Measurements from ENCODE around the gene NRSN2.
"Not testable (repeated sequence)": the region's sequence is repeated elsewhere in the genome, so short reads cannot be mapped to it uniquely, and the experiment has no call there.

The NRSN2 gene

GRCh38 chr20:328975-329695 lies 17.8 kb upstream of the NRSN2 start:
- Histone ChIP-seq H3K27me3 (replicated peaks in 2 of 5; ENCODE audit: control insufficient read depth in 4 of 5, insufficient read depth in 5 of 5, low read length in 4 of 5) (no peaks in the 10 kb centered on the region), H3K27ac (ENCODE audit: insufficient read depth in 1 of 2, low read depth in 1 of 2, low read length in 2 of 2, poor library complexity in 1 of 2, severe bottlenecking in 2 of 2) (peak overlapping the region in 1 of 2 experiments; percentile 28), H3K4me3 (ENCODE audit: control insufficient read depth in 1 of 7, extremely low read depth in 1 of 7, insufficient read depth in 4 of 7, low read depth in 2 of 7, low read length in 6 of 7) (peak overlapping the region in 2 of 7 experiments; percentile 5 to 16), H3K9me3 (ENCODE audit: control extremely low read depth in 1 of 5, control insufficient read depth in 4 of 5, insufficient read depth in 2 of 5, low read depth in 1 of 5, low read length in 4 of 5) (no peaks in the 10 kb centered on the region), H3K36me3 (ENCODE audit: control insufficient read depth in 4 of 4, insufficient read depth in 4 of 4, low read length in 3 of 4) (peaks cover 0 to 21% (median 11%) of the 10 kb centered on the region in 4 experiments), H3K4me1 (ENCODE audit: control extremely low read depth in 1 of 4, control insufficient read depth in 4 of 4, insufficient read depth in 4 of 4, low read length in 3 of 4) (peaks cover 14 to 45% (median 41%) of the 10 kb centered on the region in 4 experiments)
- CTCF ChIA-PET: interaction anchor here (1.1 to 5.3 kb wide), 11 partner anchors 12 to 121 kb away, joined by 4 to 54 read pairs (median 6); partner anchors contain the start of gene DEFB132
- DNase-seq: no peak
- WGBS (ENCODE audit: insufficient coverage): 52% methylated on average over 5 of the region's 7 CpGs
- POLR2A ChIA-PET: no interaction called here

DNA sequence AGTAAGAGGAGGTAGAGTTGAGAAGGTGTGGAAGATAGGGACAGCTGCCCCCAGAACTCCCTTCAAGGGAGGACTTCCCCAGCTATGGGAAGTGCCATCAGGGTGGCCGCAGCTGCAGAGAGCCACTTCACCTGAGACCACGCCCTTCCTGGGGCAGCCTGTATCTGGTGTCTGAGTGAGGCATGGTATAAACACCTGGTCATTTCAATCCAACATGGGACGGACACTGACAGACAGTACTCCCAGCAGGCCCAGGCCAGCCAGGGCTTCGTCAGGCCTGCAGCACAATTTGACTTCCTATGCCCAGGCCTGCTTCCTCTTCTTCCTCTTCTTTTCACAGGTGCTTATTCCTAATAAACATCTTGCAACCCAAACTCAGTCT lies 17.1 kb upstream of the NRSN2 start:
- H3K4me1 ChIP-seq (ENCODE audit: control extremely low read depth in 1 of 4, control insufficient read depth in 4 of 4, insufficient read depth in 4 of 4, low read length in 3 of 4): peaks cover 11 to 40% (median 35%) of the 10 kb centered on the region in 4 experiments
- ChIA-PET CTCF (interaction anchor here (0.7 to 5.3 kb wide), 21 partner anchors 12 to 122 kb away, joined by 3 to 54 read pairs (median 6); partner anchors contain the start of genes DEFB132 and ZCCHC3), POLR2A (no interaction called here)
- no peaks in the 10 kb centered on the region for H3K9me3 ChIP-seq (ENCODE audit: control extremely low read depth in 1 of 5, control insufficient read depth in 4 of 5, insufficient read depth in 2 of 5, low read depth in 1 of 5, low read length in 4 of 5)
- WGBS (ENCODE audit: insufficient coverage): 72% methylated on average over 4 of the region's 4 CpGs
- no peaks in the 10 kb centered on the region for H3K27me3 ChIP-seq (replicated peaks in 2 of 5; ENCODE audit: control insufficient read depth in 4 of 5, insufficient read depth in 5 of 5, low read length in 4 of 5)
- peak overlapping the region in 1 of 2 experiments; percentile 28 for H3K27ac ChIP-seq (ENCODE audit: insufficient read depth in 1 of 2, low read depth in 1 of 2, low read length in 2 of 2, poor library complexity in 1 of 2, severe bottlenecking in 2 of 2)
- peak overlapping the region in 1 of 7 experiments; percentile 37 for H3K4me3 ChIP-seq (ENCODE audit: control insufficient read depth in 1 of 7, extremely low read depth in 1 of 7, insufficient read depth in 4 of 7, low read depth in 2 of 7, low read length in 6 of 7)
- DNase-seq: no peak
- H3K36me3 ChIP-seq (ENCODE audit: control insufficient read depth in 4 of 4, insufficient read depth in 4 of 4, low read length in 3 of 4): peaks cover 0 to 21% (median 14%) of the 10 kb centered on the region in 4 experiments

- WGBS (ENCODE audit: insufficient coverage): 56% methylated on average over 14 of the region's 16 CpGs
- Histone ChIP-seq H3K36me3 (ENCODE audit: control insufficient read depth in 4 of 4, insufficient read depth in 4 of 4, low read length in 3 of 4) (peaks cover 0 to 21% (median 14%) of the 10 kb centered on the region in 4 experiments), H3K27ac (ENCODE audit: insufficient read depth in 1 of 2, low read depth in 1 of 2, low read length in 2 of 2, poor library complexity in 1 of 2, severe bottlenecking in 2 of 2) (no peak overlapping the region), H3K4me3 (ENCODE audit: control insufficient read depth in 1 of 7, extremely low read depth in 1 of 7, insufficient read depth in 4 of 7, low read depth in 2 of 7, low read length in 6 of 7) (peak overlapping the region in 1 of 7 experiments; percentile 37), H3K9me3 (ENCODE audit: control extremely low read depth in 1 of 5, control insufficient read depth in 4 of 5, insufficient read depth in 2 of 5, low read depth in 1 of 5, low read length in 4 of 5) (no peaks in the 10 kb centered on the region), H3K27me3 (replicated peaks in 2 of 5; ENCODE audit: control insufficient read depth in 4 of 5, insufficient read depth in 5 of 5, low read length in 4 of 5) (no peaks in the 10 kb centered on the region), H3K4me1 (ENCODE audit: control extremely low read depth in 1 of 4, control insufficient read depth in 4 of 4, insufficient read depth in 4 of 4, low read length in 3 of 4) (peaks cover 10 to 38% (median 33%) of the 10 kb centered on the region in 4 experiments)
- peak; percentile 82 to 90 (median 88) for DNase-seq
- ChIA-PET POLR2A (interaction anchor here (0.8 kb wide), 1 partner anchor 33 kb away, joined by 3 read pairs; the partner anchor contains the start of gene ZCCHC3), CTCF (interaction anchor here (0.7 to 5.3 kb wide), 31 partner anchors 10 to 130 kb away, joined by 3 to 54 read pairs (median 5); partner anchors contain the start of genes DEFB132 and ZCCHC3)
These were observed 16.4 kb upstream of the NRSN2 start for GRCh38 chr20:330233-331149.

DNA sequence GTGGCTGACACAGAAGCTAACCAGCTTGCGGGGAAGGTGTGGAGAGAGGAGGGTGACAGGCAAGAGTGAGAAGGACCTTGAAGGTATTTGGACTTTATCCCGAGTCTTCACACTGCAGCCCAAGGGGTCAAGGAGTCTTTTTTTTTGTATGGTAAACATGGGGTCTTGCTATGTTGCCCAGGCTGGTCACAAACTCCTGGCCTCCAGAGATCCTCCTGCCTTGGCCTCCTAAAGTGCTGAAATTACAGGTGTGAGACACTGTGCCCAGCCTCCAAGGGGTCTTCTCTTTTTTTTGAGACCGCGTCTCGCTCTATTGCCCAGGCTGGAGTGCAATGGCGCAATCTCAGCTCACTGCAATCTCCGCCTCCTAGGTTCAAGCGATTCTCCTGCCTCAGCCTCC lies 12.3 kb upstream of the NRSN2 start:
- no peak for DNase-seq
- CTCF ChIA-PET: no interaction called here
- 95% methylated on average over 4 of the region's 8 CpGs for WGBS (ENCODE audit: insufficient coverage)
- Histone ChIP-seq H3K4me1 (ENCODE audit: control extremely low read depth in 1 of 4, control insufficient read depth in 4 of 4, insufficient read depth in 4 of 4, low read length in 3 of 4) (peaks cover 8 to 14% (median 9%) of the 10 kb centered on the region in 4 experiments), H3K27me3 (replicated peaks in 2 of 5; ENCODE audit: control insufficient read depth in 4 of 5, insufficient read depth in 5 of 5, low read length in 4 of 5) (no peaks in the 10 kb centered on the region), H3K4me3 (ENCODE audit: control insufficient read depth in 1 of 7, extremely low read depth in 1 of 7, insufficient read depth in 4 of 7, low read depth in 2 of 7, low read length in 6 of 7) (no peak overlapping the region), H3K36me3 (ENCODE audit: control insufficient read depth in 4 of 4, insufficient read depth in 4 of 4, low read length in 3 of 4) (peaks cover 0 to 13% (median 5%) of the 10 kb centered on the region in 4 experiments), H3K9me3 (ENCODE audit: control extremely low read depth in 1 of 5, control insufficient read depth in 4 of 5, insufficient read depth in 2 of 5, low read depth in 1 of 5, low read length in 4 of 5) (no peaks in the 10 kb centered on the region), H3K27ac (ENCODE audit: insufficient read depth in 1 of 2, low read depth in 1 of 2, low read length in 2 of 2, poor library complexity in 1 of 2, severe bottlenecking in 2 of 2) (no peak overlapping the region)
- POLR2A ChIA-PET: no interaction called here

GRCh38 chr20:336040-336439 lies 10.9 kb upstream of the NRSN2 start:
- POLR2A ChIA-PET; H3K27ac ChIP-seq (ENCODE audit: insufficient read depth in 1 of 2, low read depth in 1 of 2, low read length in 2 of 2, poor library complexity in 1 of 2, severe bottlenecking in 2 of 2); H3K9me3 ChIP-seq (ENCODE audit: control extremely low read depth in 1 of 5, control insufficient read depth in 4 of 5, insufficient read depth in 2 of 5, low read depth in 1 of 5, low read length in 4 of 5); DNase-seq; H3K27me3 ChIP-seq (replicated peaks in 2 of 5; ENCODE audit: control insufficient read depth in 4 of 5, insufficient read depth in 5 of 5, low read length in 4 of 5); H3K4me1 ChIP-seq (ENCODE audit: control extremely low read depth in 1 of 4, control insufficient read depth in 4 of 4, insufficient read depth in 4 of 4, low read length in 3 of 4); H3K4me3 ChIP-seq (ENCODE audit: control insufficient read depth in 1 of 7, extremely low read depth in 1 of 7, insufficient read depth in 4 of 7, low read depth in 2 of 7, low read length in 6 of 7); CTCF ChIA-PET; H3K36me3 ChIP-seq (ENCODE audit: control insufficient read depth in 4 of 4, insufficient read depth in 4 of 4, low read length in 3 of 4): not testable (repeated sequence)
- WGBS (ENCODE audit: insufficient coverage): 100% methylated on average over 1 of the region's 1 CpG

DNA sequence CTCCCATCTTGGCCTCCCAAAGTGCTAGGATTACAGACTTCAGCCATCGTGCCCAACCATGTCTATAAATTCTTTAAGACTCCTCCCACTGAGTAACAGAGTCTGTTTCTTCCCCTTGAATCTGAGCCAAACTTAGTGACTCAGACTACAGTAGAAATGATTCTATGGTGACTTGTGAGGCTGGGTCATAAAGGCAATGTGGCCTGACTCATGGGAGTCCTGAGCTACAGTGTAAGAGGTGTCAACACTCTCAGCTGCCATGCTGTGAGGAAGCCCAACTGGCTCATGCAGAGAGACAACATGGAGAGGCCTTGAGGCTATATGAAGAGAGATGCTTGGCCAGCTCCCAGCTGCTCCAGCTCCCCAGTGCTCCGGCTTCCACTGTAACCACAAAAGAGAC lies 5.2 kb upstream of the NRSN2 start:
- WGBS (ENCODE audit: insufficient coverage): 80% methylated on average over 2 of the region's 2 CpGs
- Histone ChIP-seq H3K27me3 (replicated peaks in 2 of 5; ENCODE audit: control insufficient read depth in 4 of 5, insufficient read depth in 5 of 5, low read length in 4 of 5) (no peaks in the 10 kb centered on the region), H3K4me1 (ENCODE audit: control extremely low read depth in 1 of 4, control insufficient read depth in 4 of 4, insufficient read depth in 4 of 4, low read length in 3 of 4) (peaks cover 0 to 11% (median 5%) of the 10 kb centered on the region in 4 experiments), H3K9me3 (ENCODE audit: control extremely low read depth in 1 of 5, control insufficient read depth in 4 of 5, insufficient read depth in 2 of 5, low read depth in 1 of 5, low read length in 4 of 5) (peaks cover 0 to 7% (median 3%) of the 10 kb centered on the region in 5 experiments), H3K27ac (ENCODE audit: insufficient read depth in 1 of 2, low read depth in 1 of 2, low read length in 2 of 2, poor library complexity in 1 of 2, severe bottlenecking in 2 of 2) (no peak overlapping the region), H3K4me3 (ENCODE audit: control insufficient read depth in 1 of 7, extremely low read depth in 1 of 7, insufficient read depth in 4 of 7, low read depth in 2 of 7, low read length in 6 of 7) (no peak overlapping the region), H3K36me3 (ENCODE audit: control insufficient read depth in 4 of 4, insufficient read depth in 4 of 4, low read length in 3 of 4) (peaks cover 0 to 4% (median 0%) of the 10 kb centered on the region in 4 experiments)
- CTCF ChIA-PET: interaction anchor here (0.7 to 2.7 kb wide), 3 partner anchors 11 to 87 kb away, joined by 3 to 17 read pairs (median 3); no protein-coding TSS in a partner anchor
- POLR2A ChIA-PET: no interaction called here
- peak; percentile 54 to 82 (median 79) for DNase-seq

Data from common myeloid progenitor, CD34-positive (primary cell).